ENCODE data around the gene NUAK1. TPM values are rescaled to one million over a fixed set of nuclear protein-coding genes. Genes with fewer than 3 reads are reported as not detected.

NUAK1 gene
- total RNA-seq, 1 donor from 2014 or later, result 23.4 TPM

- Mint-ChIP-seq H3K4me3 (no peak overlapping the region), H3K4me1 (peaks cover 2% of the 10 kb centered on the region), H3K27me3 (ENCODE audit: low read depth) (no peaks in the 10 kb centered on the region), H3K27ac (no peak overlapping the region), H3K36me3 (peaks cover 39% of the 10 kb centered on the region), H3K9me3 (peaks cover 2% of the 10 kb centered on the region)
- no peak for DNase-seq (ENCODE audit: low spot score in 2 of 2, unreplicated experiment in 2 of 2)
- TF ChIP-seq CTCF (IDR thresholded peaks at IDR 0.05; ENCODE audit: unreplicated experiment), result no peak
These were observed 74.7 kb downstream of the NUAK1 start for GRCh38 chr12:106063826-106064720.

GRCh38 chr12:106062693-106063092 is 76.1 kb downstream of the NUAK1 start:
- Mint-ChIP-seq H3K4me3 (no peak overlapping the region), H3K4me1 (peaks cover 2% of the 10 kb centered on the region), H3K36me3 (peaks cover 33% of the 10 kb centered on the region), H3K27ac (no peak overlapping the region), H3K9me3 (peaks cover 5% of the 10 kb centered on the region), H3K27me3 (ENCODE audit: low read depth) (no peaks in the 10 kb centered on the region)
- DNase-seq (ENCODE audit: low spot score in 2 of 2, unreplicated experiment in 2 of 2), result no peak
- TF ChIP-seq CTCF (IDR thresholded peaks at IDR 0.05; ENCODE audit: unreplicated experiment), result no peak

- no peak overlapping the region for H3K27ac Mint-ChIP-seq
- no peak for TF ChIP-seq CTCF (IDR thresholded peaks at IDR 0.05; ENCODE audit: unreplicated experiment)
- no peak overlapping the region for H3K4me3 Mint-ChIP-seq
- DNase-seq (ENCODE audit: low spot score in 2 of 2, unreplicated experiment in 2 of 2), result no peak
- H3K4me1 Mint-ChIP-seq, result no peaks in the 10 kb centered on the region
- H3K9me3 Mint-ChIP-seq, result peaks cover 35% of the 10 kb centered on the region
- peaks cover 14% of the 10 kb centered on the region for H3K36me3 Mint-ChIP-seq
- H3K27me3 Mint-ChIP-seq (ENCODE audit: low read depth), result no peaks in the 10 kb centered on the region
These were observed 80.2 kb downstream of the NUAK1 start for GRCh38 chr12:106058256-106059182.

GRCh38 chr12:106054049-106054448 is 84.7 kb downstream of the NUAK1 start:
- Mint-ChIP-seq H3K4me1 (peaks cover 11% of the 10 kb centered on the region), H3K4me3 (no peak overlapping the region), H3K27me3 (ENCODE audit: low read depth) (no peaks in the 10 kb centered on the region), H3K9me3 (peaks cover 35% of the 10 kb centered on the region), H3K36me3 (peaks cover 14% of the 10 kb centered on the region), H3K27ac (no peak overlapping the region)
- no peak for TF ChIP-seq CTCF (IDR thresholded peaks at IDR 0.05; ENCODE audit: unreplicated experiment)
- no peak for DNase-seq (ENCODE audit: low spot score in 2 of 2, unreplicated experiment in 2 of 2)

- Mint-ChIP-seq H3K4me3 (no peak overlapping the region), H3K36me3 (peaks cover 13% of the 10 kb centered on the region), H3K27me3 (ENCODE audit: low read depth) (no peaks in the 10 kb centered on the region), H3K27ac (no peak overlapping the region), H3K9me3 (peaks cover 24% of the 10 kb centered on the region), H3K4me1 (peaks cover 15% of the 10 kb centered on the region)
- DNase-seq (ENCODE audit: low spot score in 2 of 2, unreplicated experiment in 2 of 2), result no peak
- no peak for TF ChIP-seq CTCF (IDR thresholded peaks at IDR 0.05; ENCODE audit: unreplicated experiment)
These were observed 86.8 kb downstream of the NUAK1 start for GRCh38 chr12:106051853-106052531.
